ENCODE measurements around the gene PRKCA. TPM values are rescaled to one million over a fixed set of nuclear protein-coding genes. Genes with fewer than 3 reads are reported as not detected.

PRKCA gene
- total and polyA plus RNA-seq, 2 experiments from 2014 or later: 6.4 to 35.4 TPM

- no peak for TF ChIP-seq ZNF462 (CRISPR knock-in tag; IDR thresholded peaks at IDR 0.05)
- TF ChIP-seq ETS1 (IDR thresholded peaks at IDR 0.05): no peak
- no peak for TF ChIP-seq NANOG (IDR thresholded peaks at IDR 0.05; ENCODE audit: borderline replicate concordance)
- TF ChIP-seq STAT1 (IDR thresholded peaks at IDR 0.05; ENCODE audit: unreplicated experiment): no peak
- TF ChIP-seq ZNF114 (CRISPR knock-in tag; IDR thresholded peaks at IDR 0.05): no peak
These were observed 254.8 kb downstream of the PRKCA start (continued) for GRCh38 chr17:66557200-66557599.

- Histone ChIP-seq H3K36me3 (ENCODE audit: insufficient read depth) (no peaks in the 10 kb centered on the region), H3K9me2 (ENCODE audit: insufficient read depth) (no peaks in the 10 kb centered on the region)
- TF ChIP-seq REST (IDR thresholded peaks at IDR 0.05; ENCODE audit: unreplicated experiment): no peak
These were observed 255.5 kb downstream of the PRKCA start for GRCh38 chr17:66557886-66558285.

More at GRCh38 chr17:66557886-66558285, 255.5 kb downstream of the PRKCA start:
- Histone ChIP-seq H3K27me3 (ENCODE audit: insufficient read depth) (no peaks in the 10 kb centered on the region), H3F3A (replicated peaks; ENCODE audit: low read depth) (no peaks in the 10 kb centered on the region), H3K4me3 (no peak overlapping the region), H2AFZ (no peak overlapping the region), H3K4me1 (ENCODE audit: insufficient read depth) (peaks cover 4% of the 10 kb centered on the region; the same call in 1 of the 2 replicates), H3K27ac (ENCODE audit: low read depth) (no peak overlapping the region), H3K79me2 (replicated peaks; ENCODE audit: insufficient read depth) (no peaks in the 10 kb centered on the region), H3K4me2 (no peak overlapping the region), H4K20me1 (replicated peaks; ENCODE audit: insufficient read depth) (no peaks in the 10 kb centered on the region)
- Mint-ChIP-seq H3K9me3 (peaks cover 13% of the 10 kb centered on the region), H3K36me3 (ENCODE audit: low read depth) (peaks cover 23% of the 10 kb centered on the region), H3K27ac (no peak overlapping the region), H3K4me1 (peaks cover 13% of the 10 kb centered on the region), H3K27me3 (ENCODE audit: insufficient read depth, low read depth, poor library complexity) (peaks cover 2% of the 10 kb centered on the region), H3K4me3 (no peak overlapping the region)
- no peak for ATAC-seq
- DNase-seq (ENCODE audit: low spot score): no peak
